ENCODE results near the gene DUSP3. TPM values are rescaled to one million over a fixed set of nuclear protein-coding genes. Genes with fewer than 3 reads are reported as not detected.
A peak's percentile ranks its signal among the peaks of the same experiment; 100 is the strongest.

DUSP3 gene
- total and polyA plus RNA-seq, 2 of the 13 experiments (the other 11 are each of a cell fraction or from before 2014, with no cell fraction given): 60.0 to 71.5 TPM

GRCh38 chr17:43778337-43779144 is at the start of gene DUSP3 (continued):
- TF ChIP-seq ZNF367 (CRISPR knock-in tag; IDR thresholded peaks at IDR 0.05; ENCODE audit: borderline replicate concordance): peak; percentile 68; the same call in 1 of the 2 replicates
- peak; percentile 65; the same call in 1 of the 2 replicates for TF ChIP-seq EEA1 (CRISPR knock-in tag; IDR thresholded peaks at IDR 0.05; ENCODE audit: borderline replicate concordance)
- no peak for TF ChIP-seq IKZF1 (IDR thresholded peaks at IDR 0.05)
- peak; percentile 62 for TF ChIP-seq ZNF883 (CRISPR knock-in tag; IDR thresholded peaks at IDR 0.05; ENCODE audit: not compliant biosample characterization)
- TF ChIP-seq ZNF572 (CRISPR knock-in tag; IDR thresholded peaks at IDR 0.05): no peak
- peak; percentile 92; the same call in 1 of the 2 replicates for TF ChIP-seq MTF2 (CRISPR knock-in tag; IDR thresholded peaks at IDR 0.05; ENCODE audit: borderline replicate concordance)
- TF ChIP-seq ATAD3A (CRISPR knock-in tag; IDR thresholded peaks at IDR 0.05): no peak
- peak; percentile 90 for TF ChIP-seq ATF3 (CRISPR knock-in tag; IDR thresholded peaks at IDR 0.05)
- 0 out of 2 replicates have a peak, but pooled peaks have one; percentile 22 for TF ChIP-seq TBP (CRISPR knock-in tag; IDR thresholded peaks at IDR 0.05)
- peak; percentile 82 for TF ChIP-seq ZNF710 (CRISPR knock-in tag; IDR thresholded peaks at IDR 0.05; ENCODE audit: borderline replicate concordance)
- no peak; the same call in 1 of the 2 replicates for TF ChIP-seq ZNF546 (CRISPR knock-in tag; conservative IDR thresholded peaks at IDR 0.05)
- no peak for TF ChIP-seq ZNF496 (CRISPR knock-in tag; IDR thresholded peaks at IDR 0.05; ENCODE audit: insufficient replicate concordance)
- TF ChIP-seq ZNF180 (CRISPR knock-in tag; IDR thresholded peaks at IDR 0.05; ENCODE audit: borderline replicate concordance, low read depth): 0 out of 2 replicates have a peak, but pooled peaks have one; percentile 26
- no peak; the same call in 1 of the 2 replicates for TF ChIP-seq SAFB2 (CRISPR knock-in tag; IDR thresholded peaks at IDR 0.05; ENCODE audit: borderline replicate concordance, low read depth)
- TF ChIP-seq ZBTB10 (CRISPR knock-in tag; IDR thresholded peaks at IDR 0.05; ENCODE audit: borderline replicate concordance): peak; percentile 51; the same call in 1 of the 2 replicates
- peak; percentile 84 for TF ChIP-seq ZFX (CRISPR knock-in tag; IDR thresholded peaks at IDR 0.05; ENCODE audit: low read depth)
- TF ChIP-seq MTA1 (CRISPR knock-in tag; IDR thresholded peaks at IDR 0.05; ENCODE audit: borderline replicate concordance): peak; percentile 85
- peak; percentile 70; the same call in 1 of the 2 replicates for TF ChIP-seq ZBTB1 (CRISPR knock-in tag; IDR thresholded peaks at IDR 0.05; ENCODE audit: borderline replicate concordance)
- no peak for TF ChIP-seq ZNF382 (CRISPR knock-in tag; IDR thresholded peaks at IDR 0.05; ENCODE audit: borderline replicate concordance)
- TF ChIP-seq SRF (IDR thresholded peaks at IDR 0.05; ENCODE audit: low read depth, low read length): no peak
- peak; percentile 86; the same call in 1 of the 2 replicates for TF ChIP-seq HOXD1 (CRISPR knock-in tag; IDR thresholded peaks at IDR 0.05)
- peak; percentile 60; the same call in 1 of the 2 replicates for TF ChIP-seq ESRRA (CRISPR knock-in tag; IDR thresholded peaks at IDR 0.05; ENCODE audit: low read depth)
- no peak for TF ChIP-seq ZNF615 (CRISPR knock-in tag; IDR thresholded peaks at IDR 0.05; ENCODE audit: borderline replicate concordance)
- TF ChIP-seq ZNF326 (CRISPR knock-in tag; IDR thresholded peaks at IDR 0.05; ENCODE audit: borderline replicate concordance): 0 out of 2 replicates have a peak, but pooled peaks have one; percentile 30
